Tongue (tissue), 2 donors: ENCODE measurements around the gene KIF2A. TPM values are rescaled to one million over a fixed set of nuclear protein-coding genes. Genes with fewer than 3 reads are reported as not detected.

ENCODE experiments used
- DNase-seq: peaks from one replicate; pipeline ENCODE4 v3.0.0-alpha.2; 2015
- total RNA-seq: library from RNA; depleted of rRNA; stranded (reverse); fragments of >200 nt; gene quantifications from one replicate; pipeline ENCODE4 v1.2.3, GENCODE V29; 2014

Gene KIF2A
- total RNA-seq, 1 donor from 2014 or later: 44.8 TPM

DNA sequence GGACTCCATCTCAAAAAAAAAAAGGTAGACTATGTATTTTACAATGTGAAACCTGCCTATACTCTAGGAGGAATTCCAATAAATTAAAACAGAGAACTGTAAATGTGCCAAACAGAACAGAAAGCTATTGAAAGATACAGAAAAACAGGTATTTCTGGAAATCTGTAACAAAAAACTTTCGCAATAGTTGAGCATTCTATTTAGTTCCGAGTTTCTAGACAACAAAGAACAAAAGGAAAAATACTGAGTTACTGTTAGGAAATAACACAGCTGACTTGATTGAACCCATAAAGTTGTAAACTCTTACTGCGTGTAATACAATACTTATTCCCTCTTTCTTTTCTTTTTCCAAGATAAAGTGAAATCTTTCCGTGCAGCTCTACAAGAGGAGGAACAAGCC lies 79.1 kb downstream of the KIF2A start:
- DNase-seq: no peak

DNA sequence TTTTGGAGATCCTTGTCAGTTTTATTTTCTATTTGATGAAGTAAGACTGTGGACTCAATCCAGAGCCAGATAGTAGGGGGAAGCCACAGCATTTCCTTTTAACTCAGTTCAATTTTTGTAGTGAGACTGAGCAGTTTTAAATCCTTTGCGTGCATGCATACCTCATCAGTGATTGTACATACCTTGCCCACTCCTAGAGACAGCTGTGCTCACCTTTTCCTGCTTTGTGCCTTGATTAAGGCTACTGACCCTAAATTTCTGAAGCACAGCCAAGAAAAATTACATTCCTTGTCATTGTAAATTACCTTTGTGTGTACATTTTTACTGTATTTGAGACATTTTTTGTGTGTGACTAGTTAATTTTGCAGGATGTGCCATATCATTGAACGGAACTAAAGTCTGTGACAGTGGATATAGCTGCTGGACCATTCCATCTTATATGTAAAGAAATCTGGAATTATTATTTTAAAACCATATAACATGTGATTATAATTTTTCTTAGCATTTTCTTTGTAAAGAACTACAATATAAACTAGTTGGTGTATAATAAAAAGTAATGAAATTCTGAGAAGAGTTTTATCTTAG lies 79.9 kb downstream of the KIF2A start:
- no peak for DNase-seq

DNA sequence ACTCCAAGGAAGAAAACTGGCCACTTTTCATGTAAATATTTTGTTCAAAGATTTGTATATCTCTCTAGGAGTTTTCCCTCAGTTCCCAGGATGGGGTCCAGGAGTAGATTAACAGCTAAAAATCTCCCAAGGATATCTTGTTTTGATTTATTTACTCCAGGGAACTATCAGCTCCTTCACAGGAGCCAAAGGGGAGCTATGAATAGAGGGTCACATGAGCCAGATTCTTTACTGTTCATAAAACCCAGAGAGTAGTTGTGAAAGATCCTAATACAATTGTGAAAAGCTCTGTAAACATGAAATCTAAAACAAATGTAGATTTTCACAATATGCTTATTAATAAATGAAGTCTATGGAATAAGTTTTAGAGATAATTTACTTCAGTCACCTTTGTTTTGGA lies 80.8 kb downstream of the KIF2A start:
- no peak for DNase-seq

DNA sequence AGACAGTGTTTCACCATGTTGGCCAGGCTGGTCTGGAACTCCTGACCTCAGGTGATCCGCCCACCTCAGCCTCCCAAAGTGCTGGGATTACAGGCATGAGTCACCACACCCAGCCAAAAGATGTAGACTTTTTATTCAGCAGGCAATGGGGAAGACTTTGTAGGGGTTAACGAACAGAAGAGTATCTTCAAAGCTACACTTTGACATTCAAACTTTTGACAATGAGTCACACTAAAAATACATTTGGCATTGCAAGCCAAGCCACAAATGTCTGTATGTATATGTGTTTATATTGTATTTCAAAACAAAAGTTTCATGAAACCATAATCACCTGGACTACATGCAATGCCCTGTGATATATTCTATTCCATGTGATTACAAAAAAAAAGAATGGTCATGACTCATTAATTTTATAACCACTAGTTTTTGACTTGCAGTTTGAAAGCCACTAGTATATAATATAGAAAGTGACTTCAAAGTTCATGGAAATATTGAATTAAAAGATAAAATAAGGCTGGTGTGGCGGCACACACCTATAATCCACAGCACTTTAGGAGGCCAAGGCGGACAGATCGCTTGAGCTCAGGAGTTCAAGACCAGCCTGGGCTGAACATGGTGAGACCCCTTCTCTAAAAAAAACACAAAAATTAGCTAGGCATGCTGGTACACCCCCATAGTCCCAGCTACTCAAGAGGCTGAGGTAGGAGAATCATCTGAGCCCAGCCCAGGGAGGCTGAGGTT lies 89.4 kb downstream of the KIF2A start:
- DNase-seq: no peak

DNA sequence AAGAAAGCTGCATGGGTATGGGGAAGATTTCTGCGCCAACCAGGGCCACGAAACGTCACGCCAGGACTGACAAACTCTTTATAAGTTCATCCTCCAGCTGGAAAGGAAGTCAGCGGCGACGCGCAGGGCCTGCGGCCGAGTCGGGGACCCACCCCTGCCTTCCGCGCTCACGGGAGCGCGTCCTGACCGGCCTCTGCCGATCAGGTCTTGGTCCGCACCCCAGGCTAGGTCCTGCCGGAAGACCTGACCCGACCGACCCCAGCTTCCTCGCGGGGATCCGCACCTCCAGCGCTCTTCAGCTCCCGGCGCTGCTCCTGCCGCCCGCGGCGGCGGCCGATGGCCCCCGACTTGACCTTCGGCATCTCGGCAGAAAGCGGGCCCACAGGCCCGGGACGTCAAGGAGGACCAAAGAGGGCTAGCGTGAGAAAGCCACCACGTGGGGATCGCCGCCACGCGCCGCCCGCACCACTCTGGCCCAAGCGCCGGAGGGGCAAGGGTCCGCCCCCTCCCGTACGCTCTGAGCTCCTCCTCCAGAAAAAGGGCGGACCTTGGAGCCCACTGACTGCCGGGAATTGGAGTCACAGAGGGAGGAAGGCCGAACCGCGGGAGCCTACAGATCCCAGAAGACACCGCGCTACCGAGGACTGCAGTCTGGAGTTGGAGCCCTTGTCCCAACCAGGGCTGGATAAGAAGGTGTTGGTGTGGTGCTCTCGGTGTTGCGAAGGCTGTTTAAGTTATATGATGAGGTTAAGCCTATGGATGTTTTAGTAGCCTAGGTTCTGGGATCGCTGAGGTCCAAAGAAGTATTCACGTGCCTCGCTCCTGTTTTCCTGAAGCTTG lies 97.6 kb downstream of the KIF2A start, which contains the start of gene DIMT1:
Gene DIMT1, minus strand, starts transcription at position 495 of the 840 bp plus-strand sequence. Its CDS starts 133 bp downstream, at position 362.
- peak; percentile 99 for DNase-seq

DNA sequence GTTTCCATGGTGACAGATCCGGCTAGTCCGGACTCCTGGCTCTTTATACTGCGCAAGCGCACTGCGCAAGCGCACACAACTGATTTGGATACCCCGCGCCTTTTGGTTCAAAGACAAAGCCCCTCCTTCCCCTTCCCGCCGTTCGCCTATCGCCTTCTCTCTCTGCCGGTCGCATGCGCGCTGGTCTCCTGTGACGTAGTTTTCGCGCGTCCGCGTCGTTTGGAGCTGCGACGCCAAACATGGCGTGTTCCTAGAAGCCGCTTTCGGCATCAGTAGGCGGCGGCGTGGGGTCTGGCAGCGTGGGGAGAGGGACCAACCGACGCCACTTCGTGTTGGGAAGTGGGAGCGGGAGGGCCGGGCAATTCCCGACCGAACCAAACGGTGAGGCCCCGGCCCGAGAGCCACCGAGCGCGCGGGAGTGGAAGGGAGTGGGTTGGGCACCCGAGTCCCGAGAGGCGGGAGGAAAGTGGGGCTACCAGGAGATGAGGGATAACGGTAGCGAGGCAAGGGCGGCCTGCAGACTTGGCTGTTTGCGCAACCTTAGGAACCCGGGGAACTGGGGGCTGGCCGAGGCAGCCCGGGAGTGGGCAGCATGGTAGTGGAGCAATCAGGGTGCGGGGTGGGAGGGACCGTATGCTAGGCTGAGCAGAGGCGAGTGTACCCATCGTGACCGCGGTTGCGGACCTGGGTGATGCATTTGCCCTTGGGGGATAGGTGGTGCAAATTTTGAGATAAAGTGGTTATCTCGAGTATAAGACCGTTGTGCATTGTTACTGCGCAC lies 106.7 kb downstream of the KIF2A start, which contains the start of gene IPO11:
Gene IPO11, plus strand, starts transcription at position 215 of the 781 bp plus-strand sequence. CDS start 24,517 bp downstream, outside the sequence.
- peak; percentile 100 for DNase-seq

DNA sequence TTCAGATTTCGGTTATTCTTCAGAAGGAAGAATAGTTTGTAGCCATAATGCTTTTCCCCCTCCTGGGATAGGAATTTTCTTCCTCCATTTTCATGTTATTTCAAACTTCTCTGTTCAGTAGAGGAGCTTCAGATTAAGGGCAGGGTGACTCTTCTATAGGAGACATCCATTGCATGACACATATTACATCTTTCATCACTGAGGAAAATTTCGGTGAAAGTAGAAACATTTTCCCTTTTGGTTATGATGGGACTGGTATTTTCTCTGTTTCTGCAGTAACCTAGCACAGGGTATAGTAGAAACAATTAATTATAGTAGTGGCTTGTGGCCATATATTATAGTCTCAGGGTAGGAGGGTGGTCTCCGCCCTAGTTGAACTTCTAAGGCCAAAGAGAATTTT lies 107.7 kb downstream of the KIF2A start:
- no peak for DNase-seq

DNA sequence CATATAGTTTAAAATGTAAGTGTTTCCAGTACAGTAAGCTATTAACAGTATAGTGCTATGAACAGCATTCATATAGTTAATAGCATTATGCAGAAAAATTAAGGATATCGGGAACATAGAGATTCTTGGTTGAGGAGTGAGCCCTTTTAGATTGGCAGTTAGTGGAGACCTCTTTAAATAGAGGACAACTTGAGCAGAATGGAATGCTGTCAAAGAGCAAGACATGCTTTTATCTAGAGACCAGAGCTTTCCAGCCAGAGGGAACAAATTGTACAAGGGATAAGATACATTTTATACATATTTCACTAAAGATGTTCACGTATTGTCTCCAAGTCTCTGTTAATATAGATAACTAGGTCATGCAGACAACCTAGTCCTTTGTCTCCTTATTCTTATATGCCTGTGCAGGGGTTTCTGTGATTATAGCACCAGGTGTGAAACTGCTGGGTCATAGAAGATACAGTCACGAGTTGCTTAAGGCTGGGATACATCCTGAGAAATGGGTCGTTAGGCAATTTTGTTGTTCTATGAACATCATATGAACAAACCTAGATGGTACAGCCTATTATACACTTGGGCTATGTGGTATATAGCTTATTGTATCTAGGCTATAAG lies 112.6 kb downstream of the KIF2A start:
- no peak for DNase-seq

DNA sequence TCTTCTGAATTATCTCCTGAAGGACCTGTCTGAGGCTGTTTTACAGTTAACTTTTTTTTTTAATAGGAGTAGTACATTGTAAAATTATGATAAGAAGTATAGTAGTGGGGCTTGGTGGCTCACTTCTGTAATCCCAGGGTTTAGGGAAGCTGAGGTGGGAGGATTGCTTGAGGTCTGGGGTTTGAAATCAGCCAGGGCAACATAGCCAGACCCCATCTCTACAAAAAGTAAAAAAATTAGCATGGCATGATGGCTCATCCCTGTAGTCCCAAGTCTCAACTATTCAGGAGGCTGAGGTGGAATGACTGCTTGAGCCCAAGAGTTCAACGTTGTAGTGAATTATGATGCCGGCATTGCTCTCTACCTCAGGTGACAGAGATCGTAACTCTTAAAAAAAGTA lies 113.6 kb downstream of the KIF2A start:
- no peak for DNase-seq

DNA sequence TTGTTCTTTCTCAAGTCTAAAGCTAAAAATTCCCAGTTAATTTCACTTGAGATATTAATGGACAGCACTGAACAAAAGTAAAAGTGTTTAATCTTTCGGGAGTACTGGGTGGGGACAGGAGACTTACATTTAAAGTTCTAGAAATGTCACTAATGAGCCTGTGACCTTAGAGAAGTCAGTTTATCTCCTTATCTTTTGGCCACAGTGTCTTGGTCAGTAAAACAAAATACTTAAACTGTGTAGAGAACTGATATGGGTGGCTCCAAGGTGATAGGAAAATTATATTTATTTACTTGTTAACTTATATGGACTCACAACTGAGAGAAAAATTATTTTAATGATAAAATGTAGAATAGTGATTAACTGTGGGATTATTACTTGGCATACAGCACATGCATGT lies 115.4 kb downstream of the KIF2A start:
- no peak for DNase-seq

DNA sequence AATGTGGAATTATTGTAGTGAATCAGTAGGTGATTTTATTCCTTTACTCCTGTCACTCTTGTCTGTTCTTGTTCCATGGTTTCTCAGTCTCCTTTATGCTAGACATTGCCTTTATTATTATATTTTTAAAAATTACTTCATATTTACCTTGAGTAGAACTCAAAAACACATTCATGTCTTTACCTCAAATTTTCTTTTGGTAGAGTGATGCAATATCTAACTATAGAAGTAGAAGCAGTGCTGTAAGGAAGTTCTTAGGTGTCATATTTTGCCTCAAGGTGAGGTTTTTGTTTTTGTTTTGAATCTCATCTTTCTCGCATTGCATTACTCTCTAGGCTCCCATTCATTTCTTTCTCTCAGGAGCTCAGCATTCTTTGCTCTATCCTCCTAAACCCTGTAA lies 118.8 kb downstream of the KIF2A start:
- no peak for DNase-seq

DNA sequence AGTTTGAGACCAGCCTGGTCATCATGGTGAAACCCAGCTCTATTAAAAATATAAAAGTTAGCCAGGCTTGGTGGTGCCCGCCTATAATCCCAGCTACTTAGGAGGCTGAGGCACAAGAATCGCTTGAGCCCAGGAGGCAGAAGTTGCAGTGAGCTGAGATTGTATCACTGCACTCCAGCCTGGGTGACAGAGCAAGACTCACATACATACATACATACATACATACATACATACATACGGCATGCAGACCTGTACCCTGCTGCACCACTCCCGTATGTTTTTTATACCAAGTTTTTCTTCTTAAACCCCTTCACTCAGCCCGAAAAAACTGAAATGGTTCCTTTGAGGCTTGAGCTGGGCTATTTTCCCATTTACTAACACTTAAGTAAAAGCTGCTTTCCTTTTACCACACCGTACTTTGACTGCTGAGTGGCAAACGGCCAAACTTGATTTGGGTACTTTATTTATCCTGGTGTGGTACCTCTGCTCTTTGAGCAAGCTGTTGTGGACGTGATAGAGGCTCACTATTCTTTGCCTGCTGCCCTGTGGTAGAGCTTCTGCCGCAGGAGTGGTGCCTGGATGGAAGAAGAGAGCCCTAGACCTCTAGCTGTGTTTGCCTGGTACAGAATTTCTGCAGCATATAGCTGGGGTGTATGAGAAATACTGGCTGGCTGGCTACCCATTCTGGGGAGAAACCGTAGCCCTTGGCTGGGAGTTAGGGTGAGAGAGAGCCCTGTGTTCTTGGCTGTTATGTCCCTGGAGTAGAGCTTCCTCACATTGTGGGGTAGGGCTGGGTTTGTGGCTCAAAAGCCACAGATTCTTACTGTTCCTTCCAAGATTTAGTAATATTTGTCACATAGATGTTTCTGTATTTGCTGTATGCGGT lies 126.0 kb downstream of the KIF2A start:
- no peak for DNase-seq

DNA sequence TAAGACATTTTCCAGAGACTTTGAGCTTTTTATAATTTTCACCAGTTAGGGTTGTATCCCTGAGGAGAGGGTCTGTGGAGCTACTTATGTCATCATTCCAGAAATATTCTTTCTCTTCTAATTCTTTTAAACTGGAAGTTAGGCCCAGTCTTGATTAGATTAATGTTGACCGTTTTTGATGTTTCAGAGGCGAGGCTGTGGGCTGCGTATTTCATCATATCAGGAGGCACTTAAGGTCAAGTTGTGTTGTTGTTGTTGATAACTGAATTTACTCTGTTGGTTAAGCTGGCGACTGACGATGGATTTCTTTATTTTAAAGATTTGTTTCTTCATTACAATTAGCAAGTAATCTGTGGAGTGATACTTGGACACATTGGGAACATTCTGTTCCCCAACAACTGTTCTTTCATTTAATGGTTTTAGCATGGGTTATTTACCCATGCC lies 126.6 kb downstream of the KIF2A start:
- no peak for DNase-seq

Other genes with a start within 250 kb of the KIF2A start
- 16.2 TPM for gene DIMT1, start 97.7 kb downstream of the KIF2A start, total RNA-seq
- gene IPO11, start 106.6 kb downstream of the KIF2A start, total RNA-seq: 38.9 TPM